ENCODE results near the gene S1PR1.

DNA sequence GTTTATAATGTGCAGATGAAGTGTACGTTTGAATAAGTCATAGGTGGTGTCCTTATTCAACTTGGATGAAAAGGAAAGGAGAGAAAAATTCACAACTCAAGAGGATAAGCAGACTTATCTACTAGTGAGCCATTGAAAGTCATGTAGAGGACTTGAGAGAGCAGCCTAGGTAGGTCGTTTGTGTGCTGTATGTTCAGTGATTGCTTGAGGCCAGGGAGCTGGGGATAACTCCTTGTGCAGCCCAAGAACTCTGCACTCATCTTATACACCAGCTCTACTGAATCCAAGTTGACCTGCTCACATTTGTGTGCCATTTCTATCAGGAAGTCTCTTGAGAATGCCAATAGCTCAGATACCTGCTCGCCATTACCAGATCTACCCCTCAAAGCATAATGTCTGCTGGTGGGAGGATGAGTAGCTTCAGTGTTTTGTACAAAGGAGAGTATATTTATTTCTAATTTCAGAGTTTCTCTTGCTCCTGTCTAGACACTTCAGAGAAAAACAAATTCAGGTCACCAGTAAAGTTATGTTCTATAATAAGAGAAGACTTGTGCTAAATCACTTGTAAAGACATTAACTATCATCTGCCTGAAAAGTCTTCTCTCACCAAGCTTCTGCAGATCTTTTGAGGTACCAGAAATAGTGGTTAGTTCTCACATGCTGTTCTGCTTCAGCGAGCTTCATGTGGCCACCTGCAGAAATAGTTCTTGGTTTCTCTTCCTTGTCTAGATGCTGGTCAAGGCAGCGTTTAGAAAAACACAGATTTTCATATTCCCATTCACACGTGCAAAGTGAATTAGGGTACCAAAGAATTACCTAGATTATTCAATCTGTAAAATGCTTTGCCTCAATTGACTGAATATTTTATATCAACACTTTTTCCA is 10.8 kb downstream of the S1PR1 start:
- TF ChIP-seq FOXM1 (IDR thresholded peaks at IDR 0.05; ENCODE audit: borderline replicate concordance, low read depth) (no peak), TCF12 (IDR thresholded peaks at IDR 0.05; ENCODE audit: low read depth) (no peak), NFIC (IDR thresholded peaks at IDR 0.05) (no peak), EP300 (IDR thresholded peaks at IDR 0.05; ENCODE audit: borderline replicate concordance) (no peak), CREB1 (IDR thresholded peaks at IDR 0.05; ENCODE audit: low read depth) (no peak)
- TF ChIP-seq, protein P1, sequence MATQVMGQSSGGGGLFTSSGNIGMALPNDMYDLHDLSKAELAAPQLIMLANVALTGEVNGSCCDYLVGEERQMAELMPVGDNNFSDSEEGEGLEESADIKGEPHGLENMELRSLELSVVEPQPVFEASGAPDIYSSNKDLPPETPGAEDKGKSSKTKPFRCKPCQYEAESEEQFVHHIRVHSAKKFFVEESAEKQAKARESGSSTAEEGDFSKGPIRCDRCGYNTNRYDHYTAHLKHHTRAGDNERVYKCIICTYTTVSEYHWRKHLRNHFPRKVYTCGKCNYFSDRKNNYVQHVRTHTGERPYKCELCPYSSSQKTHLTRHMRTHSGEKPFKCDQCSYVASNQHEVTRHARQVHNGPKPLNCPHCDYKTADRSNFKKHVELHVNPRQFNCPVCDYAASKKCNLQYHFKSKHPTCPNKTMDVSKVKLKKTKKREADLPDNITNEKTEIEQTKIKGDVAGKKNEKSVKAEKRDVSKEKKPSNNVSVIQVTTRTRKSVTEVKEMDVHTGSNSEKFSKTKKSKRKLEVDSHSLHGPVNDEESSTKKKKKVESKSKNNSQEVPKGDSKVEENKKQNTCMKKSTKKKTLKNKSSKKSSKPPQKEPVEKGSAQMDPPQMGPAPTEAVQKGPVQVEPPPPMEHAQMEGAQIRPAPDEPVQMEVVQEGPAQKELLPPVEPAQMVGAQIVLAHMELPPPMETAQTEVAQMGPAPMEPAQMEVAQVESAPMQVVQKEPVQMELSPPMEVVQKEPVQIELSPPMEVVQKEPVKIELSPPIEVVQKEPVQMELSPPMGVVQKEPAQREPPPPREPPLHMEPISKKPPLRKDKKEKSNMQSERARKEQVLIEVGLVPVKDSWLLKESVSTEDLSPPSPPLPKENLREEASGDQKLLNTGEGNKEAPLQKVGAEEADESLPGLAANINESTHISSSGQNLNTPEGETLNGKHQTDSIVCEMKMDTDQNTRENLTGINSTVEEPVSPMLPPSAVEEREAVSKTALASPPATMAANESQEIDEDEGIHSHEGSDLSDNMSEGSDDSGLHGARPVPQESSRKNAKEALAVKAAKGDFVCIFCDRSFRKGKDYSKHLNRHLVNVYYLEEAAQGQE (IDR thresholded peaks at IDR 0.05; ENCODE audit: low read depth) = no peak
- TF ChIP-seq, protein P2, sequence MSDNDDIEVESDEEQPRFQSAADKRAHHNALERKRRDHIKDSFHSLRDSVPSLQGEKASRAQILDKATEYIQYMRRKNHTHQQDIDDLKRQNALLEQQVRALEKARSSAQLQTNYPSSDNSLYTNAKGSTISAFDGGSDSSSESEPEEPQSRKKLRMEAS (IDR thresholded peaks at IDR 0.05) = no peak
